GM23338 (cell line): ENCODE results near the gene TENM4. TPM values are rescaled to one million over a fixed set of nuclear protein-coding genes. Genes with fewer than 3 reads are reported as not detected.
A peak's percentile ranks its signal among the peaks of the same experiment; 100 is the strongest.

Experiments used
- ATAC-seq: fragments of 200-7000 bp; cut with Tn5 transposase; 3 replicates; pipeline ENCODE4 v1.9.1; 2020
- DNase-seq: peaks from one replicate; pipeline ENCODE4 v3.0.0-alpha.2; 2015; ENCODE audit warnings: low spot score
- H2AFZ ChIP-seq: fragments of 200-600 bp; sonication (generic); 2 replicates; pipeline ENCODE4 v1.8.0; 2016; ENCODE audit warnings: antibody characterized with exemption, mild to moderate bottlenecking, moderate library complexity
- H3F3A ChIP-seq: fragments of 200-600 bp; sonication (generic); replicated peaks from 2 replicates; pipeline ENCODE4 v1.8.0; 2017; ENCODE audit warnings: antibody characterized with exemption, mixed run types, low read depth
- H3K27ac ChIP-seq: fragments of 200-600 bp; sonication (generic); 2 replicates; pipeline ENCODE4 v1.6.1; 2016; ENCODE audit warnings: low read depth
- H3K27me3 ChIP-seq: fragments of 200-600 bp; sonication (generic); 2 replicates; pipeline ENCODE4 v1.8.0; 2016; ENCODE audit warnings: mild to moderate bottlenecking, mixed run types, moderate library complexity; ENCODE audit not compliant: insufficient read depth
- H3K36me3 ChIP-seq: fragments of 200-600 bp; sonication (generic); 2 replicates; pipeline ENCODE4 v1.8.0; 2016; ENCODE audit warnings: mild to moderate bottlenecking; ENCODE audit not compliant: insufficient read depth
- H3K4me1 ChIP-seq: fragments of 200-600 bp; sonication (generic); 2 replicates; pipeline ENCODE4 v1.8.0; 2016; ENCODE audit warnings: mild to moderate bottlenecking, moderate library complexity; ENCODE audit not compliant: insufficient read depth
- H3K4me2 ChIP-seq: fragments of 200-600 bp; sonication (generic); 2 replicates; pipeline ENCODE4 v1.7.1; 2017; ENCODE audit warnings: mixed run types
- H3K4me3 ChIP-seq: fragments of 200-600 bp; sonication (generic); 2 replicates; pipeline ENCODE4 v1.6.1; 2016; ENCODE audit warnings: mixed run types
- H3K79me2 ChIP-seq: fragments of 200-600 bp; sonication (generic); replicated peaks from 2 replicates; pipeline ENCODE4 v1.8.0; 2017; ENCODE audit warnings: mild to moderate bottlenecking; ENCODE audit not compliant: insufficient read depth
- H3K9me2 ChIP-seq: fragments of 200-600 bp; sonication (generic); 2 replicates; pipeline ENCODE4 v1.8.0; 2017; ENCODE audit not compliant: insufficient read depth
- H4K20me1 ChIP-seq: fragments of 200-600 bp; sonication (generic); replicated peaks from 2 replicates; pipeline ENCODE4 v1.8.0; 2017; ENCODE audit warnings: mild to moderate bottlenecking; ENCODE audit not compliant: insufficient read depth
- H3K27ac Mint-ChIP-seq: 2 replicates; pipeline ENCODE4 v1.8.0; 2020; ENCODE audit warnings: inconsistent platforms, mild to moderate bottlenecking, moderate library complexity, mixed read lengths
- H3K27me3 Mint-ChIP-seq: 3 replicates; pipeline ENCODE4 v1.8.0; 2022; ENCODE audit warnings: low read depth, mild to moderate bottlenecking, moderate library complexity, mixed read lengths, inconsistent platforms; ENCODE audit not compliant: insufficient read depth, poor library complexity
- H3K36me3 Mint-ChIP-seq: 3 replicates; pipeline ENCODE4 v1.8.0; 2021; ENCODE audit warnings: low read depth, mild to moderate bottlenecking, inconsistent platforms, moderate library complexity, mixed read lengths
- H3K4me1 Mint-ChIP-seq: 3 replicates; pipeline ENCODE4 v1.8.0; 2020; ENCODE audit warnings: mild to moderate bottlenecking, inconsistent platforms, mixed read lengths
- H3K4me3 Mint-ChIP-seq: 3 replicates; pipeline ENCODE4 v1.8.0; 2021; ENCODE audit warnings: moderate library complexity, mild to moderate bottlenecking, inconsistent platforms, mixed read lengths
- H3K9me3 Mint-ChIP-seq: 3 replicates; pipeline ENCODE4 v1.8.0; 2020; ENCODE audit warnings: moderate library complexity, mild to moderate bottlenecking, inconsistent platforms, mixed read lengths
- EZH2 ChIP-seq: fragments of 200-600 bp; sonication (generic); IDR thresholded peaks from one replicate; pipeline ENCODE4 v1.8.0; 2017; ENCODE audit warnings: antibody characterized with exemption, mild to moderate bottlenecking, low read depth; ENCODE audit not compliant: unreplicated experiment
- EZH2phosphoT487 ChIP-seq: fragments of 200-600 bp; sonication (generic); IDR thresholded peaks from one replicate; pipeline ENCODE4 v1.8.1; 2018; ENCODE audit warnings: antibody characterized with exemption; ENCODE audit not compliant: unreplicated experiment
- NANOG ChIP-seq: IDR thresholded peaks from 2 replicates; pipeline ENCODE4 v1.6.1; 2016; ENCODE audit warnings: antibody characterized with exemption, borderline replicate concordance
- POLR2AphosphoS5 ChIP-seq: IDR thresholded peaks from 2 replicates; pipeline ENCODE4 v1.6.1; 2016; ENCODE audit warnings: antibody characterized with exemption, low read depth
- STAT1 ChIP-seq: IDR thresholded peaks from one replicate; pipeline ENCODE4 v1.6.1; 2016; ENCODE audit warnings: antibody characterized with exemption; ENCODE audit not compliant: unreplicated experiment
- ZNF331 ChIP-seq: fragments of 250-450 bp; sonication (Bioruptor Pico); IDR thresholded peaks from 2 replicates; pipeline ENCODE4 v1.5.0; 2020; ENCODE audit warnings: low read depth, mild to moderate bottlenecking, moderate library complexity
- polyA plus RNA-seq: library from polyadenylated mRNA; unstranded; fragments of >200 nt; fragmentation: Nextera tagmentation; extraction: Ambion mirVana; gene quantifications from 2 replicates; pipeline ENCODE4 v1.2.1, GENCODE V29; 2016
- total RNA-seq: library from RNA; depleted of rRNA; stranded (reverse); fragments of >200 nt; shearing (Covaris generic); gene quantifications from 2 replicates; pipeline ENCODE4 v1.2.3, GENCODE V29; 2014
- TF ChIP-seq, protein P1 (sequence below), 2 experiments: fragments of 200-600 bp in 1 of 2; sonication (generic) in 1 of 2; conservative IDR thresholded peaks; 2 replicates each; pipeline versions ENCODE4 v1.5.1 to v1.6.1; 2016 to 2017; ENCODE audit warnings: antibody characterized with exemption in 2 of 2, low read depth in 2 of 2, mild to moderate bottlenecking in 2 of 2, moderate library complexity in 1 of 2
- TF ChIP-seq, protein P2 (sequence below): IDR thresholded peaks from one replicate; pipeline ENCODE4 v1.6.1; 2018; ENCODE audit warnings: antibody characterized with exemption; ENCODE audit not compliant: unreplicated experiment
- TF ChIP-seq, protein P3 (sequence below): fragments of 250-450 bp; sonication (Bioruptor Pico); IDR thresholded peaks from 2 replicates; pipeline ENCODE4 v1.5.0; 2020; ENCODE audit warnings: mild to moderate bottlenecking, moderate library complexity

Gene TENM4
- total and polyA plus RNA-seq, 2 experiments from 2014 or later: 7.3 TPM

DNA sequence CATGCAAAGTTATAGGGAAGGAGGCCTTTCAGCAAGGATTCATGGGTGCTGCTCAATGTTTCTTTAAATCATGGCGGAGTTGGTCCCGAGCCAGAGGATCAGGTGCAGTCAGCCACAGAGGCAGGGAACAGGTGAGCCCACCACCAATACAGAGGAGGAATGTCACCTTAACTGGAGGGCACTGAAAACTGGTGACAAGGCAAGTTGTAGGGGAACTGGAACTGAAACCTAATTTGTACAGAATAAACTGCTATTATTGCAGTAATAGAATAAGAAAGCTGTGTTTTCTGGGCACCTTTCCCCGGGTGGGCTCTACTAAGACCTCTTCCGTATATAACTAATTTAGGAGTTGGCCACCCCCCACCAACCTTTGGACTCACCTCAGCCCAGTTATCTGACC, 570.2 kb downstream of the TENM4 start (continued):
- TF ChIP-seq, protein P1, sequence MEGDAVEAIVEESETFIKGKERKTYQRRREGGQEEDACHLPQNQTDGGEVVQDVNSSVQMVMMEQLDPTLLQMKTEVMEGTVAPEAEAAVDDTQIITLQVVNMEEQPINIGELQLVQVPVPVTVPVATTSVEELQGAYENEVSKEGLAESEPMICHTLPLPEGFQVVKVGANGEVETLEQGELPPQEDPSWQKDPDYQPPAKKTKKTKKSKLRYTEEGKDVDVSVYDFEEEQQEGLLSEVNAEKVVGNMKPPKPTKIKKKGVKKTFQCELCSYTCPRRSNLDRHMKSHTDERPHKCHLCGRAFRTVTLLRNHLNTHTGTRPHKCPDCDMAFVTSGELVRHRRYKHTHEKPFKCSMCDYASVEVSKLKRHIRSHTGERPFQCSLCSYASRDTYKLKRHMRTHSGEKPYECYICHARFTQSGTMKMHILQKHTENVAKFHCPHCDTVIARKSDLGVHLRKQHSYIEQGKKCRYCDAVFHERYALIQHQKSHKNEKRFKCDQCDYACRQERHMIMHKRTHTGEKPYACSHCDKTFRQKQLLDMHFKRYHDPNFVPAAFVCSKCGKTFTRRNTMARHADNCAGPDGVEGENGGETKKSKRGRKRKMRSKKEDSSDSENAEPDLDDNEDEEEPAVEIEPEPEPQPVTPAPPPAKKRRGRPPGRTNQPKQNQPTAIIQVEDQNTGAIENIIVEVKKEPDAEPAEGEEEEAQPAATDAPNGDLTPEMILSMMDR (conservative IDR thresholded peaks at IDR 0.05; ENCODE audit: low read depth in 2 of 2): no peak
- no peak for TF ChIP-seq ZNF331 (CRISPR knock-in tag)
- no peak for TF ChIP-seq NANOG
- TF ChIP-seq EZH2: no peak
- no peak for TF ChIP-seq EZH2phosphoT487
- TF ChIP-seq, protein P2, sequence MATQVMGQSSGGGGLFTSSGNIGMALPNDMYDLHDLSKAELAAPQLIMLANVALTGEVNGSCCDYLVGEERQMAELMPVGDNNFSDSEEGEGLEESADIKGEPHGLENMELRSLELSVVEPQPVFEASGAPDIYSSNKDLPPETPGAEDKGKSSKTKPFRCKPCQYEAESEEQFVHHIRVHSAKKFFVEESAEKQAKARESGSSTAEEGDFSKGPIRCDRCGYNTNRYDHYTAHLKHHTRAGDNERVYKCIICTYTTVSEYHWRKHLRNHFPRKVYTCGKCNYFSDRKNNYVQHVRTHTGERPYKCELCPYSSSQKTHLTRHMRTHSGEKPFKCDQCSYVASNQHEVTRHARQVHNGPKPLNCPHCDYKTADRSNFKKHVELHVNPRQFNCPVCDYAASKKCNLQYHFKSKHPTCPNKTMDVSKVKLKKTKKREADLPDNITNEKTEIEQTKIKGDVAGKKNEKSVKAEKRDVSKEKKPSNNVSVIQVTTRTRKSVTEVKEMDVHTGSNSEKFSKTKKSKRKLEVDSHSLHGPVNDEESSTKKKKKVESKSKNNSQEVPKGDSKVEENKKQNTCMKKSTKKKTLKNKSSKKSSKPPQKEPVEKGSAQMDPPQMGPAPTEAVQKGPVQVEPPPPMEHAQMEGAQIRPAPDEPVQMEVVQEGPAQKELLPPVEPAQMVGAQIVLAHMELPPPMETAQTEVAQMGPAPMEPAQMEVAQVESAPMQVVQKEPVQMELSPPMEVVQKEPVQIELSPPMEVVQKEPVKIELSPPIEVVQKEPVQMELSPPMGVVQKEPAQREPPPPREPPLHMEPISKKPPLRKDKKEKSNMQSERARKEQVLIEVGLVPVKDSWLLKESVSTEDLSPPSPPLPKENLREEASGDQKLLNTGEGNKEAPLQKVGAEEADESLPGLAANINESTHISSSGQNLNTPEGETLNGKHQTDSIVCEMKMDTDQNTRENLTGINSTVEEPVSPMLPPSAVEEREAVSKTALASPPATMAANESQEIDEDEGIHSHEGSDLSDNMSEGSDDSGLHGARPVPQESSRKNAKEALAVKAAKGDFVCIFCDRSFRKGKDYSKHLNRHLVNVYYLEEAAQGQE: no peak
- no peak for TF ChIP-seq POLR2AphosphoS5

DNA sequence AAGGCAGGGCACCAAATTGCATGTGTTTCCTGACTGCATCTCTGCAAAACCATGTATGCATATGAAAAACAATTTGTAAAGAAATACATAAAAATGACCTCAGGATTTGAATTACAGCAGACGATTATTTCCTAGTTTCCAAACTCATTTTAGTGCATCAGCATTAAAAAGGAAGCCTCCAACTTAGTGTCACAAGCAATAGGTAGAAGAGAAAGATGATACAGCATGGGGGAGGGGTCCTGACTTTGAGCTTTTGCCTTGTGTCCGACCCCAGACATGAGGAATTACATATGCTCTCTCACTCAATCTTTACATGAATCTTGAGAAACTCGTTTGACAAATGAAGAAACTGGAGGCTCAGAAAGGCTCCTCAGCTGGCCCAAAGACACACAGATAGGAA, 571.5 kb downstream of the TENM4 start:
- Histone ChIP-seq H4K20me1 (no peaks in the 10 kb centered on the region), H3K79me2 (no peaks in the 10 kb centered on the region), H3K36me3 (no peaks in the 10 kb centered on the region), H3K27me3 (no peaks in the 10 kb centered on the region), H3K4me2 (peak overlapping the region; percentile 54), H3F3A (no peaks in the 10 kb centered on the region), H3K4me1 (peaks cover 60% of the 10 kb centered on the region), H2AFZ (no peak overlapping the region), H3K9me2 (peaks cover 14% of the 10 kb centered on the region), H3K4me3 (peak overlapping the region; percentile 12), H3K27ac (peak overlapping the region; percentile 64)
- 0 out of 3 replicates have a peak, but pooled peaks cover 3% of the 10 kb centered on the region for H3K36me3 Mint-ChIP-seq
- H3K4me3 Mint-ChIP-seq: peak overlapping the region; percentile 41
- H3K4me1 Mint-ChIP-seq: peaks cover 52% of the 10 kb centered on the region
- peaks cover 5% of the 10 kb centered on the region for H3K27me3 Mint-ChIP-seq
- H3K27ac Mint-ChIP-seq: peak overlapping the region; percentile 85
- ATAC-seq: peak; percentile 59
- H3K9me3 Mint-ChIP-seq: no peaks in the 10 kb centered on the region
- DNase-seq: peak; percentile 50
- TF ChIP-seq STAT1 (no peak), POLR2AphosphoS5 (no peak), NANOG (peak; percentile 68; the same call in 1 of the 2 replicates), ZNF331 (CRISPR knock-in tag) (no peak)
- TF ChIP-seq, protein P2: no peak
- TF ChIP-seq, protein P3, sequence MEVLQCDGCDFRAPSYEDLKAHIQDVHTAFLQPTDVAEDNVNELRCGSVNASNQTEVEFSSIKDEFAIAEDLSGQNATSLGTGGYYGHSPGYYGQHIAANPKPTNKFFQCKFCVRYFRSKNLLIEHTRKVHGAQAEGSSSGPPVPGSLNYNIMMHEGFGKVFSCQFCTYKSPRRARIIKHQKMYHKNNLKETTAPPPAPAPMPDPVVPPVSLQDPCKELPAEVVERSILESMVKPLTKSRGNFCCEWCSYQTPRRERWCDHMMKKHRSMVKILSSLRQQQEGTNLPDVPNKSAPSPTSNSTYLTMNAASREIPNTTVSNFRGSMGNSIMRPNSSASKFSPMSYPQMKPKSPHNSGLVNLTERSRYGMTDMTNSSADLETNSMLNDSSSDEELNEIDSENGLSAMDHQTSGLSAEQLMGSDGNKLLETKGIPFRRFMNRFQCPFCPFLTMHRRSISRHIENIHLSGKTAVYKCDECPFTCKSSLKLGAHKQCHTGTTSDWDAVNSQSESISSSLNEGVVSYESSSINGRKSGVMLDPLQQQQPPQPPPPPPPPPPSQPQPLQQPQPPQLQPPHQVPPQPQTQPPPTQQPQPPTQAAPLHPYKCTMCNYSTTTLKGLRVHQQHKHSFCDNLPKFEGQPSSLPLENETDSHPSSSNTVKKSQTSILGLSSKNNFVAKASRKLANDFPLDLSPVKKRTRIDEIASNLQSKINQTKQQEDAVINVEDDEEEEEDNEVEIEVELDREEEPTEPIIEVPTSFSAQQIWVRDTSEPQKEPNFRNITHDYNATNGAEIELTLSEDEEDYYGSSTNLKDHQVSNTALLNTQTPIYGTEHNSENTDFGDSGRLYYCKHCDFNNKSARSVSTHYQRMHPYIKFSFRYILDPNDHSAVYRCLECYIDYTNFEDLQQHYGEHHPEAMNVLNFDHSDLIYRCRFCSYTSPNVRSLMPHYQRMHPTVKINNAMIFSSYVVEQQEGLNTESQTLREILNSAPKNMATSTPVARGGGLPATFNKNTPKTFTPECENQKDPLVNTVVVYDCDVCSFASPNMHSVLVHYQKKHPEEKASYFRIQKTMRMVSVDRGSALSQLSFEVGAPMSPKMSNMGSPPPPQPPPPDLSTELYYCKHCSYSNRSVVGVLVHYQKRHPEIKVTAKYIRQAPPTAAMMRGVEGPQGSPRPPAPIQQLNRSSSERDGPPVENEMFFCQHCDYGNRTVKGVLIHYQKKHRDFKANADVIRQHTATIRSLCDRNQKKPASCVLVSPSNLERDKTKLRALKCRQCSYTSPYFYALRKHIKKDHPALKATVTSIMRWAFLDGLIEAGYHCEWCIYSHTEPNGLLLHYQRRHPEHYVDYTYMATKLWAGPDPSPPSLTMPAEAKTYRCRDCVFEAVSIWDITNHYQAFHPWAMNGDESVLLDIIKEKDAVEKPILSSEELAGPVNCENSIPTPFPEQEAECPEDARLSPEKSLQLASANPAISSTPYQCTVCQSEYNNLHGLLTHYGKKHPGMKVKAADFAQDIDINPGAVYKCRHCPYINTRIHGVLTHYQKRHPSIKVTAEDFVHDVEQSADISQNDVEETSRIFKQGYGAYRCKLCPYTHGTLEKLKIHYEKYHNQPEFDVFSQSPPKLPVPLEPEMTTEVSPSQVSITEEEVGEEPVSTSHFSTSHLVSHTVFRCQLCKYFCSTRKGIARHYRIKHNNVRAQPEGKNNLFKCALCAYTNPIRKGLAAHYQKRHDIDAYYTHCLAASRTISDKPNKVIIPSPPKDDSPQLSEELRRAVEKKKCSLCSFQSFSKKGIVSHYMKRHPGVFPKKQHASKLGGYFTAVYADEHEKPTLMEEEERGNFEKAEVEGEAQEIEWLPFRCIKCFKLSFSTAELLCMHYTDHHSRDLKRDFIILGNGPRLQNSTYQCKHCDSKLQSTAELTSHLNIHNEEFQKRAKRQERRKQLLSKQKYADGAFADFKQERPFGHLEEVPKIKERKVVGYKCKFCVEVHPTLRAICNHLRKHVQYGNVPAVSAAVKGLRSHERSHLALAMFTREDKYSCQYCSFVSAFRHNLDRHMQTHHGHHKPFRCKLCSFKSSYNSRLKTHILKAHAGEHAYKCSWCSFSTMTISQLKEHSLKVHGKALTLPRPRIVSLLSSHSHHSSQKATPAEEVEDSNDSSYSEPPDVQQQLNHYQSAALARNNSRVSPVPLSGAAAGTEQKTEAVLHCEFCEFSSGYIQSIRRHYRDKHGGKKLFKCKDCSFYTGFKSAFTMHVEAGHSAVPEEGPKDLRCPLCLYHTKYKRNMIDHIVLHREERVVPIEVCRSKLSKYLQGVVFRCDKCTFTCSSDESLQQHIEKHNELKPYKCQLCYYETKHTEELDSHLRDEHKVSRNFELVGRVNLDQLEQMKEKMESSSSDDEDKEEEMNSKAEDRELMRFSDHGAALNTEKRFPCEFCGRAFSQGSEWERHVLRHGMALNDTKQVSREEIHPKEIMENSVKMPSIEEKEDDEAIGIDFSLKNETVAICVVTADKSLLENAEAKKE: no peak
